ENCODE measurements around the gene LRRC4.

The LRRC4 gene

DNA sequence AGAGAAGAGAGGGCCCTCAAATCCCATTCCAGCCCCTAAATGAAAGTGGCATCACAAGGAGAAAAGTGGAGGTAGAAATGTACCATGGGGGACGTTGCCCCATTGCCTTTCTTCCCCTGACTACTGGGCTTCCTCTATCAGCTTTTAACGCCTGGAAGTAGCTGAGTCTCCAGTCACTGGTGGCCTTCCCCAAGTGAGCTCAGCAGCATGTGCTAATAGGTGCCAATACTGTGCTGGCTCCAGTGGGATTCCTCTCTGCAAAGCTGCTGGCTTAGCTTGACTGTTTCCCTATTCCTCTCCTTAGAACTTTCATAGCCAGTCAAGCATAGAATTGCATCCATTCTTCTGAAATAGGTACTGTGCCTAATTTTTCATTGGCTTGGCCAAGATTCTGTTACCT, 32.6 kb downstream of the LRRC4 start:
- Mint-ChIP-seq H3K27me3 (ENCODE audit: low read depth) (no peaks in the 10 kb centered on the region), H3K4me3 (no peak overlapping the region), H3K36me3 (ENCODE audit: low read depth) (peaks cover 7% of the 10 kb centered on the region), H3K4me1 (ENCODE audit: low read depth) (peaks cover 7% of the 10 kb centered on the region), H3K27ac (no peak overlapping the region), H3K9me3 (no peaks in the 10 kb centered on the region)

DNA sequence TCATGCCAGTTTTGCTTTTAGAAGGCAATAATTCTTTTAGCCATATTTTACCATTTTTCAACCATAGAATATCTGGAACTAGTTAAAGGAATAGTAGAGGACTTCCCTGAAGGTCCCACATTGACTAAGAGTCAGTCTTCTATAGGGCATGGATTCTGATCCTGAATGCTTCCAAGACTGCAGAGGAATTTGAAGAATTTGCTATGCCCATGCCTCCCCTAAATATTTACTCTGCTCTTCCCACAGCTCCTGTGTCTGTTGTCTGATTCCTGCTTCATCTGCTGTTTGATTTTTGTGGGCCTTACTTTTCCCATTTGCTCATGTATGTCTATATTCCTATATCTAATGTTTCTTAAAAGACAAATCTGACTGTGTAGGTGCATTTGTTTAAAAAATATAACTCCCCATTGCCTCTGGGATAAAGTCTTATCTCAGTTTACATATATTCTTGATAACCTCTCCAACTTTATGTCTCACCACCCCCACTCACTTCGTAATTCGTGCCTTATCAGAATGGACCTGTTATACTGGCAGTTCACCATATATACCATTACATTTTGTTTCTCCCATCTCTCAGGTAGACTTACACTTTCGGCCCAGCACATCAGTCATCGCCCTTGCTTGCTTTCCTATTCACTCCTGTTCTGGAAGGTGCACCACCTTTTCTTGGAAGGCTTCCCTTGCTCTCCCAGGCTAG, 33.9 kb downstream of the LRRC4 start:
- Mint-ChIP-seq H3K27ac (no peak overlapping the region), H3K27me3 (ENCODE audit: low read depth) (no peaks in the 10 kb centered on the region), H3K4me3 (no peak overlapping the region), H3K4me1 (ENCODE audit: low read depth) (peaks cover 2% of the 10 kb centered on the region), H3K36me3 (ENCODE audit: low read depth) (peaks cover 14% of the 10 kb centered on the region), H3K9me3 (no peaks in the 10 kb centered on the region)

DNA sequence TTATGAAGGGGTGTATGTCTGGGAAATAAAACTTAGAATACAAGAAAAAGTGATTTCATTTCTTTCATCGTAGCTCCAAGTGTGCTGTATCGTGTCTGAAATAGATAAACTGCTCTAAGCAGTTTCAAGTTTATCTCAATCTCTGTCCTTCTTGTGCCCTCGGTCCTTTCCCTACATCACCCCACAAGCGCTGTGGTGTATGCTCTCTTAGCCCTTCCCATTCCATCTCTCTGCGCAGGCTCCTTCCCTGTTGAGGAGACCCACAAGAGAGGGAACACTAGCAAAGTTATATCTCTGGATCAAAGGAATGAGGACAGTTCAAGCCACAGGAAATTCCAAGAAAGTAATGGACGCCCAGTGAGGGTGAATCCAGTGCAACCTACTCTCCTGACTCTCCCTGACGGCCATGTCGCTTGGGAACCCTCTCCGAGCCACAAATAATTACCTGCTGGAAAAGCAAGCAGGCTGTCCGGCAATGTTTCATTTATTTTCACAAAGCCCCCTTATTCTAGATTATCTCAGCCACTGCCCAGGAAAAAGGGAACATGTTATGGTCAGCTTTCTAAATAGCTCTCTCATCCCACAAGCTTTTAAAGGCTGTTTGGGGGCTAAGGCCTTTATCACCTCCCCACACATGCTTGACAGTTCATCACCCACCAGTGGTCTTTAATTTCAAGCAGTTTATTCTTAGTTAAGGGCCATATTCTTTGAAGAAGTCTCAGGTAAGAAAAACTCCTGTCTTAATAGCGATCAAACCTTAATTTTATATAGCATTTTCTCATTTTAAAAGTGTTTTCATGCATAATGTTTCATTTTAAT, 34.8 kb downstream of the LRRC4 start:
- Mint-ChIP-seq H3K4me3 (no peak overlapping the region), H3K4me1 (ENCODE audit: low read depth) (peaks cover 2% of the 10 kb centered on the region), H3K27me3 (ENCODE audit: low read depth) (no peaks in the 10 kb centered on the region), H3K36me3 (ENCODE audit: low read depth) (peaks cover 22% of the 10 kb centered on the region), H3K27ac (no peak overlapping the region), H3K9me3 (no peaks in the 10 kb centered on the region)

DNA sequence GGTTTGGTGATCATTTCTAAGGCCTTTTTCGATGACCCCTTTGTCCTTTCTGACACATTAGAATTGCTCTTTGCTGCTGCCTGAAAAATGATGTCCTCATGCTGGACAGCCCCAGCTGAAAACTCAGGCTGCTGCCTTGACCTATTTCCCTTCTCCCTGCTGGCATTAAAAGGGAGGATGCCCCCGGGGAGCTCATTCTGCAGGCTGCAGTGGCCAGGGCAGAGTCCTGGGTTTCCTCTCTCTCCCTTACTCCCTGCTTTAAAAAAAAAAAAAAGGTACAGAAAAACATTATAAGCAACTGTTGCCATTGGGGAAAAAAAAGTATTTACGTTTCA, 35.4 kb downstream of the LRRC4 start:
- H3K36me3 Mint-ChIP-seq (ENCODE audit: low read depth), result peaks cover 27% of the 10 kb centered on the region

DNA sequence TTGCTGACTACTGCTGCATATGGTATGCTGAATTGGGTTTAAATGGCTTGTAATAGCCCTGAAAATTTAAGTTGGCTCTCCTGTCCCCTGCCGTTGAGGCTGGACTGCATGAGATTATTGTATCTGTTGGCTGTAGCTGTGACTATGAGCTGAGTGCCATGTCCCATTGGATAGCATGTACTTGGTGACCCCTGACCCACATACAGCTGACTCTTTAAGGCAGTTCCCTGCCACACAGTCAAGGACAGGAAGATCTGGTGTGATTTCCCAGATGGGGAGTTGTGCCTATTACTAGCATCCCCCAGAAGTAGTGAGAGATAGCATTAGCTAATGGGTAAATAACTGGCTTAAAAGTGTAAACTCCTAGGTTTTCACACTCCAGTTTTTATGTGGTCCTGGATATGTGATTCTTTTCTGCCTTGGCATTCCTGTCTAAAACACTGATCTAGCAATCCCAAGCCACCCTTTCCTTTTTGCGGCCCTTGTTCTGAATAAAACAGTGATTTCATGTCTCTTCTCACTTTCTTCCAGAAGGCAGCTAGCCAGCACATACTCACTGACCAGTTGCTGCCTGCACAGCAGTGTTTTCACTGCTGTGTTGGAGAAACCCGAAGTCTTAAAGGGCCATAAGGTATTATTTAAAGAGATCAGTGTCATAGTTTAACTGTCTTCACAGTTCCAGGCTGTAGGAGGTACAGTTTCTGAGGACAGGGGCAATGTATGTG, 35.9 kb downstream of the LRRC4 start:
- H3K27me3 Mint-ChIP-seq (ENCODE audit: low read depth), result no peaks in the 10 kb centered on the region
- H3K36me3 Mint-ChIP-seq (ENCODE audit: low read depth), result peaks cover 27% of the 10 kb centered on the region
- H3K9me3 Mint-ChIP-seq, result no peaks in the 10 kb centered on the region
- peaks cover 2% of the 10 kb centered on the region for H3K4me1 Mint-ChIP-seq (ENCODE audit: low read depth)
- H3K4me3 Mint-ChIP-seq, result no peak overlapping the region
- no peak overlapping the region for H3K27ac Mint-ChIP-seq

More for the DNA sequence above, 35.4 kb downstream of the LRRC4 start:
- Mint-ChIP-seq H3K4me1 (ENCODE audit: low read depth) (peaks cover 2% of the 10 kb centered on the region), H3K27me3 (ENCODE audit: low read depth) (no peaks in the 10 kb centered on the region), H3K4me3 (no peak overlapping the region), H3K27ac (no peak overlapping the region), H3K9me3 (no peaks in the 10 kb centered on the region)

DNA sequence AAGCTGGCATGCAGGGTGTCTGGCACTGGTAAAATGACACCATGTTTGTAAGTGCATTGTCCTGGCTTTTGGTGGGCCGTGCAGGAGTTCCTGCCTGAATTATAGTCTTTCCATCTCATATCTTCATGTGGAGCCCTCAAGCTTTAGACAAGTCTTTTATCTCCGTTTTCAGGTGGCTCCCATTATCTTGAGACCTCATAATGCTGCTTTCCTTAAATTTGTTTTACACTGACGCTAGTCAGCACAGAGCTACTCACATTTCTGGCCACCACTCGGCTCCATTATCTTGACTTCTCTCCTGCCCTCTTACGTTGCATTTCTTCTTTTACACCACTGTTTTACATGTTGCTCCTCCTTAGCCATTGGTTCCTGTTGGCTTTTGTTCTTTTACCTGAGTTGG, 37.2 kb downstream of the LRRC4 start:
- Mint-ChIP-seq H3K27ac (no peak overlapping the region), H3K36me3 (ENCODE audit: low read depth) (peaks cover 27% of the 10 kb centered on the region), H3K4me1 (ENCODE audit: low read depth) (peaks cover 2% of the 10 kb centered on the region), H3K9me3 (no peaks in the 10 kb centered on the region), H3K4me3 (no peak overlapping the region), H3K27me3 (ENCODE audit: low read depth) (no peaks in the 10 kb centered on the region)

DNA sequence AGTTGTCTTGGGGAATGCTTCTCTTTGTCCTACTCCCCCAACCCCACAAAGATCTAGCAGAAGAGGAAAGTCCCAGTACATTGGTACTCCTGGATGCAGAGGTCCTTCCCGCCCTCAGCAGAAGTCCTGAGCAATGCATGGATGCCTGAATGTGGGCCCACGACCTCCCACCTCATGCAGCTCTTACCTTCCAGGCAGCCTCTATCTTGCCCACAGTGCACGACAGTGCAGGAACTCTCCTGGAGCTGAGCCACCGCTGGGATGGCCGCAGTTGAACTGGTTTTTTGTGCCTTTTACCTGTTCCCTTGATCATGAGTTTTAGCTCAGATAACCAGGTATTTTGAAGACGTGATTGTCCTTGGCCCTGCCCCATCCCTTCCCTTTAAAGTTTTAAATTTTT, 37.9 kb downstream of the LRRC4 start:
- Mint-ChIP-seq H3K36me3 (ENCODE audit: low read depth) (peaks cover 26% of the 10 kb centered on the region), H3K4me1 (ENCODE audit: low read depth) (peaks cover 2% of the 10 kb centered on the region), H3K9me3 (no peaks in the 10 kb centered on the region), H3K27ac (no peak overlapping the region), H3K27me3 (ENCODE audit: low read depth) (no peaks in the 10 kb centered on the region), H3K4me3 (no peak overlapping the region)

DNA sequence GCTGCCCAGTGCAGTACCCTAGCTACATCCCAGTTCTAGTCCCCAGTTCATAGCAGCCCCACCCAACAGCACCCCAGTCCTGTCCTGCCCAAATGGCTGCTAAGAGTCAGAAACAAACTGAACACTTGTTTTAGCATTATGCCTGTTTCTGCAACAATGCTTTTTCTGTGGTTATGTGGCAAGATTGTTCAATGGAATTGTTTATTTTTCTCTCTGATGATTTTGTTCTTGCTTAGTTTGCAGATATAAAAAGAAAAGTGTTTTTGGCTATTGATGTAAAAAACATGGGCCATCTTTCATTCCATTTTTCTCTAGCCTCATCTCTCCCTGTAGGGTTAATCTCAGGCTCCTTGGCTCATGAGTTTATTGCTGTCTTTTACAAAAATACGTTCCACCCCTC, 42.5 kb downstream of the LRRC4 start:
- no peaks in the 10 kb centered on the region for H3K9me3 Mint-ChIP-seq
- H3K4me3 Mint-ChIP-seq, result no peak overlapping the region
- H3K4me1 Mint-ChIP-seq (ENCODE audit: low read depth), result peaks cover 3% of the 10 kb centered on the region
- H3K27me3 Mint-ChIP-seq (ENCODE audit: low read depth), result no peaks in the 10 kb centered on the region
- peaks cover 21% of the 10 kb centered on the region for H3K36me3 Mint-ChIP-seq (ENCODE audit: low read depth)
- no peak overlapping the region for H3K27ac Mint-ChIP-seq

DNA sequence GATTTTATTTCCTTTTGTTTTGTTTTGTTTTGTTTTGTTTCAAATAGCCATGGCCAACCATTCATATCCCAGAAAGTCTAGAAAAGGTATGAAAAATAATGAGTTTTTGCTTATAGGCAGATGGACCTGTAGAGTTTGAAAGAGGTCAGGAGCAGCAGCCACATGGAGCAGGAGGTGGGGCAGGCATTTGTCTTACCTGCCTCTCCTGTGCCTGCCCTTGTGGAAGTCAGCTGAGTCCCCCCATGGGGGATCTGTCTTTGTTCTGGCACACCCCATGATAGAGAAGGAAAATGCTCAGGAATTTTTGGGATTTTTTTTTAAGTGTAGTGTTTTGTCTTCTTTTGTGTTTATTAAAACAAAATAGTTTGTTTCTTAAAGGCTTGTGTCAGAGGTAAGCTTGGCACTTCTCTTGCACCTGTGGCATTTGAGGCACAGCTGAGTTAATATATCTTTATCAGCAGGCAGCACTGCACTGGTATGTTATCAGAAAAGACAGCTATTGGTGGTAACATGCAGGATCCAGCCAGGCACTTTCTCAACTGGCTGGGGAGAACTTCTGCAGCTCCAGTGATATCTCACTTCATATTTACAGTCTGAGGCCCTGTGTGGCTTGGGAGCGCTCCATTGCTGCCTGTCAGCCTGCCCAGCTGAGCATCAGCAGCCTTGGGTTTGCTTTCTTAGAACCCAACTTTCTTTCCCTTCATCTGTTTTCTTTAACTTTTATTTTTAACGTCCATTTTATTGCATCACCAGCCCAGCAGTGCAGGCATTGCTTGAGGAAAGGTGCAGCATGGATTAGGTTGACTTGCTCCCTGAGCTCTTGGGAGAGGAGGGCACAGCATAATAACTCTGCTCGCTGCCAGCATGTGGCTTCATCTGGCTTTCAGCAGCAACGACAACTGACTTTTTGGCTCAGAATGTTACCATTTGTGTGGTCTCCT, 44.4 kb downstream of the LRRC4 start:
- Mint-ChIP-seq H3K36me3 (ENCODE audit: low read depth) (peaks cover 11% of the 10 kb centered on the region), H3K27me3 (ENCODE audit: low read depth) (no peaks in the 10 kb centered on the region), H3K9me3 (no peaks in the 10 kb centered on the region), H3K4me3 (no peak overlapping the region), H3K4me1 (ENCODE audit: low read depth) (peaks cover 12% of the 10 kb centered on the region), H3K27ac (no peak overlapping the region)

DNA sequence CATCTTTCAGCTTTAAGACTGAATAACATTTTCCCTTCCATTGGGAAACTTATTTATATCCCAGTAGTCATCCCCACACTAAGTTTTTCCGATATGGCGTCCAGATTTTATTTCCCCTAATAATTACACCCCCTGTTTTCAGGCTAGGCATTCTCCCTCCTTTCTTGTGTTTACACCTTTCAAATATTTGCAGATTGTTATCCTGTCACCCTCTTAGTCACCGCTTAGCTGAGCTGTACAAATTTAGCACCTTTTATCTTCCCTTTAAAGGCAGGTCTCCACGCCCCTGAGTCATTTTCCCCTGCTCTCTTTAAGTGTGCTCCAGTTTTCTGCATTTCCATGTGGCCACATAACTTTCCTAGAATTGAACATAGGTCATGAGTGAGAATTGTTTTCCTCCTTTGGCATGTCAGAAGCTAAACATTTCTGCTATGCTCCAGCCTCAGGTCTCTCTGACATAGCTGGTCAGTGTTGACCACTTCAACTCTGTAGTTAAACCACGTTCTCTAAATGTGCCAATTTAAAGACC, 47.4 kb downstream of the LRRC4 start:
- Mint-ChIP-seq H3K4me3 (no peak overlapping the region), H3K27ac (no peak overlapping the region), H3K4me1 (ENCODE audit: low read depth) (peaks cover 16% of the 10 kb centered on the region), H3K27me3 (ENCODE audit: low read depth) (no peaks in the 10 kb centered on the region), H3K36me3 (ENCODE audit: low read depth) (peaks cover 7% of the 10 kb centered on the region), H3K9me3 (no peaks in the 10 kb centered on the region)

DNA sequence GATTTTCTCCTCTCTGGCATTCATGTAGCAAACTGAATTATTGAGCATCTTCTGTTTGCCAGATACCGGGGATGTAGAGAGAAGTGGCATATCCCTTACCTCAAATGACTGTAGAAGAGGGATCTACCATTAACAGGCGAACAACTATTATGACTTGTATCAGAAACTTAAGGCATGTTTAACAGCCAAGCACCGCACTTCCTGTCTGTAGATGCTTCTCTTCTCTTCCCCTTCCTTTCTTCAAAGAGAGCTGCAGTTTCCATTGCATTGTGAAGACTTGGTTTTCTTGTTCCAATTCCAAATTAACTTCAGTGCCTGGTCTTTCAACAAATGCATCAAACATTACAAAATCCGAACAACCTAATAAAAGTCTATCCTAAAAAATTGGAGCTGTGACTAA, 49.3 kb downstream of the LRRC4 start:
- H3K9me3 Mint-ChIP-seq, result peaks cover 15% of the 10 kb centered on the region
- no peaks in the 10 kb centered on the region for H3K27me3 Mint-ChIP-seq (ENCODE audit: low read depth)
- peaks cover 18% of the 10 kb centered on the region for H3K4me1 Mint-ChIP-seq (ENCODE audit: low read depth)
- H3K36me3 Mint-ChIP-seq (ENCODE audit: low read depth), result peaks cover 23% of the 10 kb centered on the region
- H3K27ac Mint-ChIP-seq, result no peak overlapping the region
- no peak overlapping the region for H3K4me3 Mint-ChIP-seq

DNA sequence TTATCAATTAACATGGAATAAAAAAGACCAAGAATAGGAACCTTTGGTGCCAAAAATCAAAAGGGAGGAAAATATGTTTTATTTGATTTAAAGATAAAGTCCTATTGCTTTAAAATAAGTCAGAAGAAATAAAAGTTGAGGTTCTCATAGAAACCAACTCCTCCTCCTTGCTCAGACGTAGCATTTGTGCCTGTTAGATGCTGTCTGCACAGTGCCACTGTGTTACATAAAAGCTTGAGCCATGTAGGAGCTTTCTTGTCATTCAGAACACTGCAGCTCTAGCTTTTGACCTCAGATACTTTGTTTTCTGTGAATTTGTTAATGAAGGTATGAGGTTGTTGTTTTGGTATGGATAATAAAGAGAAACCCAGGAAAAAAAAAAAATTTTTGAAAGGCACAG, 50.3 kb downstream of the LRRC4 start:
- Mint-ChIP-seq H3K36me3 (ENCODE audit: low read depth) (peaks cover 24% of the 10 kb centered on the region), H3K9me3 (peaks cover 16% of the 10 kb centered on the region), H3K27me3 (ENCODE audit: low read depth) (no peaks in the 10 kb centered on the region), H3K4me3 (no peak overlapping the region), H3K27ac (no peak overlapping the region), H3K4me1 (ENCODE audit: low read depth) (peaks cover 20% of the 10 kb centered on the region)

DNA sequence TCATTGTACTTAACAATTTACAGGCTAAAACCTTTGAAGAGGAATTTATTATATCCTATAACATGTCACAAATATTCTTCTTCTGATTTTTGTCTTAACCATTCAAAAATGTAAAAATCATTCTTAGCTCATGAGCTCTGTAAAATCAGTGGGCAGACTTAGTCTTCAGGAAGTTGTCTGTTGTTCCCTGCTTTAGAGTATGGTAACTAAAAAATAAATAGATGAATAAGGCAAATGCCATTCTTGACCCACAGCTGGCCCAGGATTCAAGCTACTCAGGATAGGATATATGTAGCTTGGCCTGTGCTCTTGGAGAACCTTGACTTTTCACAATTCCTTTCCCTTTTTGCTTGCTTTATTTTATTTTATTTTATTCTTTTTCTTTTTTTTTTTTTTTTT, 51.5 kb downstream of the LRRC4 start:
- Mint-ChIP-seq H3K4me3 (no peak overlapping the region), H3K4me1 (ENCODE audit: low read depth) (peaks cover 20% of the 10 kb centered on the region), H3K27ac (no peak overlapping the region), H3K27me3 (ENCODE audit: low read depth) (no peaks in the 10 kb centered on the region), H3K36me3 (ENCODE audit: low read depth) (peaks cover 30% of the 10 kb centered on the region), H3K9me3 (peaks cover 16% of the 10 kb centered on the region)
